ENCODE data around the gene MYO5B.

GRCh38 chr18:50075772-50076171, 119.2 kb downstream of the MYO5B start:
- no peak for TF ChIP-seq CTCF (IDR thresholded peaks at IDR 0.05)
- no peak for TF ChIP-seq POLR2A (IDR thresholded peaks at IDR 0.05)
